HCT116 (cell line): ENCODE measurements around the gene PRR3.

Experiments used
- CBX3 ChIP-seq: IDR thresholded peaks from 2 replicates; pipeline ENCODE4 v1.6.1; 2012; ENCODE audit warnings: low read depth
- CTCF ChIP-seq, 3 experiments: fragments of 200-600 bp in 1 of 3; sonication (generic) in 1 of 3; IDR thresholded peaks in 2 of 3; conservative IDR thresholded peaks in 1 of 3; 2 replicates each; pipeline ENCODE4 v1.5.1; 2012 to 2017; ENCODE audit warnings: low read depth in 2 of 3, low read length in 2 of 3, antibody characterized with exemption in 1 of 3, borderline replicate concordance in 1 of 3, control low read depth in 1 of 3, mild to moderate bottlenecking in 1 of 3, mixed read lengths in 1 of 3, mixed run types in 1 of 3, moderate library complexity in 1 of 3; ENCODE audit not compliant: insufficient read depth in 1 of 3
- EZH2 ChIP-seq: fragments of 200-600 bp; sonication (generic); IDR thresholded peaks from 2 replicates; pipeline ENCODE4 v1.6.1; 2017; ENCODE audit warnings: antibody characterized with exemption, mixed run types
- POLR2A ChIP-seq: IDR thresholded peaks from 2 replicates; pipeline ENCODE4 v1.7.0; 2011; ENCODE audit warnings: borderline replicate concordance; ENCODE audit not compliant: insufficient read depth, insufficient read length; ENCODE audit errors: extremely low read depth
- SIN3A ChIP-seq: IDR thresholded peaks from 2 replicates; pipeline ENCODE4 v1.6.1; 2012; ENCODE audit warnings: low read depth
- SRF ChIP-seq: IDR thresholded peaks from 2 replicates; pipeline ENCODE4 v1.6.1; 2012; ENCODE audit warnings: low read depth

DNA sequence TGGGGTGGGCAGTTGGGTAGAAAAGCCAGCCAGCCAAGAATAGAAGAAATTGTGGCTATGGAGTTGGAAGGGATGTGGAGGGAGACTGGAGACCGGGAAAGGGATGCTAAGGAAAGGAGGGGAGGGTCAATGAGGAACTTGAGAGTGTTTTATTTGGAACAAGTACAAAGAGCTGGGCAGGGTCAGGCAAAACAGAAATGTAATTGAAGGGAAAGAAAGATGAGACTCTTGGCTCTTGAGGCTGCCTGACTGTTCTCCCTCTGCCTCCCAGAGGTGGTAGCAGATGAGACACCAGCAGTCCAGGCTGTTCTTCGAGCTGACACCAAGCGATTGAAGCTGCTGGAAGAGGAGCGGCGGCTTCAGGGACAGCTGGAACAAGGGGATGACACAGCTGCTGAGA lies 26.8 kb downstream of the PRR3 start:
- no peak for TF ChIP-seq CTCF (IDR thresholded peaks at IDR 0.05 in 2 of 3, conservative IDR thresholded peaks at IDR 0.05 in 1 of 3; ENCODE audit: borderline replicate concordance in 1 of 3, insufficient read depth in 1 of 3, low read depth in 2 of 3, low read length in 2 of 3)
- no peak for TF ChIP-seq SIN3A
- no peak for TF ChIP-seq EZH2
- no peak for TF ChIP-seq SRF
- no peak for TF ChIP-seq CBX3
- TF ChIP-seq POLR2A: no peak
